Tibial artery (tissue), 4 donors: ENCODE measurements around the gene ZHX3.

ENCODE experiments used
- DNase-seq, 2 donors: peaks; one replicate each; pipeline ENCODE4 v3.0.0-alpha.2; 2019
- H3K27ac ChIP-seq, 2 donors: fragments of 200-600 bp; sonication (generic) in 1 of 2; 1 replicate in 1 of 2; 2 replicates in 1 of 2; pipeline ENCODE4 v1.5.1; 2018 to 2019; ENCODE audit warnings: mild to moderate bottlenecking in 1 of 2
- H3K27me3 ChIP-seq, 2 donors: fragments of 200-600 bp; sonication (generic) in 1 of 2; one replicate each; pipeline versions ENCODE4 v1.5.1 to v1.6.0; 2016 to 2019
- H3K36me3 ChIP-seq, 3 donors: fragments of 200-600 bp; sonication (generic) in 2 of 3; one replicate each; pipeline ENCODE4 v1.5.1; 2016 to 2019; ENCODE audit warnings: mild to moderate bottlenecking in 2 of 3
- H3K4me1 ChIP-seq, 4 donors: fragments of 200-600 bp; sonication (generic) in 2 of 4; 1 replicate in 3 of 4; 2 replicates in 1 of 4; pipeline ENCODE4 v1.5.1; 2016 to 2019
- H3K4me3 ChIP-seq, 2 donors: fragments of 200-600 bp; sonication (generic) in 1 of 2; 1 replicate in 1 of 2; 2 replicates in 1 of 2; pipeline ENCODE4 v1.5.1; 2018 to 2019; ENCODE audit warnings: mild to moderate bottlenecking in 2 of 2
- H3K9me3 ChIP-seq, 3 donors: fragments of 200-600 bp; sonication (generic) in 1 of 3; one replicate each; pipeline ENCODE4 v1.5.1; 2016 to 2019
- intact Hi-C: fragments of 100-400 bp; cut with DNase I; formaldehyde crosslinking; loops from one replicate; pipeline ENCODE4 v1.15.0; 2023; ENCODE audit warnings: low total_unique reads
- TF ChIP-seq, protein P1 (sequence below), 2 experiments: fragments of 200-600 bp in 1 of 2; fragments of 450-650 bp in 1 of 2; IDR thresholded peaks; one replicate each; pipeline ENCODE4 v1.5.1; 2017 to 2019; ENCODE audit warnings: antibody characterized with exemption in 2 of 2, mild to moderate bottlenecking in 1 of 2, moderate library complexity in 1 of 2

The ZHX3 gene

DNA sequence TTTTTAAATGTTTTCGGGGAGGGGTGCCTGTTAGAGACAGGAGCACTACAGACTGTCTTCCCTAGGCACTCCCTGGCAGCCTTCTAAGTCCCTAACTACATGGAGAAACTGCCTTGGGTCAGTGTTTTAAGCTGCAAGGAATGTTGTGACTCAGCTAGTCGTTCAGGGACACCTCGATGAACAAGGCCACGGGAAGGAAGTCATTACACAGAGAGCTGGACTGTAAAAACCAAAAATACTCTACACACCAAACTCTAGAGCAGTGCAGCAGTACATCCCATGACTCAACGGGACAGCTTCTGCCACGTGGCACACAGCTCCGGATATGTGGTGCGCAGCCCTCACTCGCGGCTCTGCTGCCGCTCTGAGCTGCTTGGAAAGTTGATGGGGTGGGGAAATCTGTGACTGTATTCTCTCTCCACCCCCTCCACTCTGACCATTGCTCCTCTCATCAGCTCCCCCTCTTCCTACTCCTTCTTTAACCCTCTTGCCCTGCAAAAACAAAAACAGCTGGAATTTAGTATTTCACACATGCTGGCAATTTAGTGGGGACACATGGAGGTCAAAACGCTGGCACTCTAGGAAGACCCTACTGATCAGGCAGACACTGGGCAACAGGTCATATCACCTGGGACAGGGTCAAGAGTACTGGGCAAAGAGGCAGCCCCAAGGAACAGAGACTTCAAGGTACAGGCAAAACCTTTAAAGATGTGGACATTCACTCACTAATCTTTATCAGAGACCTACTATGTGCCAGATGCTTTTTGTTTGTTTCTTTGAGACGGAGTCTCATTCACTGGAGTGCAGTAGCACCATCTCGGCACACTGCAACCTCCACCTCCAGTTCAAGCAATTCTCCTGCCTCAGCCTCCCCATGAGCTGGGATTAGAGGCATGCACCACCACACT is 12.2 kb upstream of the ZHX3 start:
- Histone ChIP-seq H3K4me3 (no peak overlapping the region), H3K4me1 (peaks cover 0 to 21% (median 16%) of the 10 kb centered on the region in 4 donors), H3K9me3 (no peaks in the 10 kb centered on the region), H3K36me3 (no peaks in the 10 kb centered on the region), H3K27me3 (no peaks in the 10 kb centered on the region), H3K27ac (peak overlapping the region; percentile 73 to 77)
- intact Hi-C loops = loop anchor here (5.0 kb wide), 1 partner anchor 82 kb away; no protein-coding TSS in a partner anchor
- TF ChIP-seq, protein P1, sequence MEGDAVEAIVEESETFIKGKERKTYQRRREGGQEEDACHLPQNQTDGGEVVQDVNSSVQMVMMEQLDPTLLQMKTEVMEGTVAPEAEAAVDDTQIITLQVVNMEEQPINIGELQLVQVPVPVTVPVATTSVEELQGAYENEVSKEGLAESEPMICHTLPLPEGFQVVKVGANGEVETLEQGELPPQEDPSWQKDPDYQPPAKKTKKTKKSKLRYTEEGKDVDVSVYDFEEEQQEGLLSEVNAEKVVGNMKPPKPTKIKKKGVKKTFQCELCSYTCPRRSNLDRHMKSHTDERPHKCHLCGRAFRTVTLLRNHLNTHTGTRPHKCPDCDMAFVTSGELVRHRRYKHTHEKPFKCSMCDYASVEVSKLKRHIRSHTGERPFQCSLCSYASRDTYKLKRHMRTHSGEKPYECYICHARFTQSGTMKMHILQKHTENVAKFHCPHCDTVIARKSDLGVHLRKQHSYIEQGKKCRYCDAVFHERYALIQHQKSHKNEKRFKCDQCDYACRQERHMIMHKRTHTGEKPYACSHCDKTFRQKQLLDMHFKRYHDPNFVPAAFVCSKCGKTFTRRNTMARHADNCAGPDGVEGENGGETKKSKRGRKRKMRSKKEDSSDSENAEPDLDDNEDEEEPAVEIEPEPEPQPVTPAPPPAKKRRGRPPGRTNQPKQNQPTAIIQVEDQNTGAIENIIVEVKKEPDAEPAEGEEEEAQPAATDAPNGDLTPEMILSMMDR (IDR thresholded peaks at IDR 0.05) = no peak
- DNase-seq = peak; percentile 92 to 94

DNA sequence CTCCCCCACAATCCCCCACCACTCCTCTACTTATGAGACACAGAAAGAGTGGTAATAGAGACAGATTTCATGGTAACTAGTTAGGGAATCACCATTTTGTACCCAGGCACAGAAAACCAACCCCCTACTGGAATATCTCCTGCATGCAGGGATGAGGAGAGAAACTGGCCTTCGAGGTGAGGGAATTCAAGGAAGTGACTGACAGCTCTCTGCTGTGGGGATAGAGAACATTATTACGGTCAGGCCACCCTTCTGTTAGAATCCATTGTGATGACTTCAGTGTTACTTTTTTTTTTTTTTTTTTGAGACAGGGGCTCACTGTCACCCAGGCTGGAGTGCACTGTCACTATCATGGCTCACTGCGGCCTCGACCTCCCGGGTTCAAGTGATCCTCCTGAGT is 9.6 kb upstream of the ZHX3 start:
- no peak overlapping the region for H3K4me3 ChIP-seq
- peak overlapping the region in 1 of 2 donors; percentile 5 for H3K27ac ChIP-seq
- no peaks in the 10 kb centered on the region for H3K27me3 ChIP-seq
- DNase-seq = no peak
- TF ChIP-seq, protein P1 (IDR thresholded peaks at IDR 0.05) = no peak
- intact Hi-C loops = loop anchor here (5.0 kb wide), 1 partner anchor 80 kb away; no protein-coding TSS in a partner anchor
- H3K9me3 ChIP-seq = no peaks in the 10 kb centered on the region
- H3K4me1 ChIP-seq = peaks cover 0 to 21% (median 15%) of the 10 kb centered on the region in 4 donors
- no peaks in the 10 kb centered on the region for H3K36me3 ChIP-seq

DNA sequence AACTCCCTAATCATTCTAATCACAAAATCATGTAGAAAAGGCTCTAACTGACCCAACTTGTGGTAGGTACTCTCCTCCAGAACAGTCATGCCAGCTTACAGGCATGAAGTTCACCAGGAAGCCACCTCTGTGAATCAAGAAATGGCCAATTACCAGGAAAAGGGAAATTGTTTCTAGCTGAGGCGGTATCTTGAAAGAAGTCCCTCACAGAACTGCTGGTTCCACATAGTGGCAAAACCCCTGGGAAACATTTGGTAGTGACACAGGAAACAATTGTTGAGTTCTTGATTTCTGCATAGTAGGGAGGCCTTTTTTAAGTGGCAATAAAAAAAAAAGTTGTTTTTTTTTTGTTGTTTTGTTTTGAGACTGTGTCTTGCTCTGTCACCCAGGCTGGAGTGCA is 3.4 kb upstream of the ZHX3 start:
- no peaks in the 10 kb centered on the region for H3K27me3 ChIP-seq
- H3K4me1 ChIP-seq = peaks cover 0 to 15% (median 6%) of the 10 kb centered on the region in 4 donors
- DNase-seq = no peak
- no peaks in the 10 kb centered on the region for H3K9me3 ChIP-seq
- H3K4me3 ChIP-seq = no peak overlapping the region
- H3K36me3 ChIP-seq = no peaks in the 10 kb centered on the region
- H3K27ac ChIP-seq = no peak overlapping the region
- TF ChIP-seq, protein P1 (IDR thresholded peaks at IDR 0.05) = no peak
- intact Hi-C loops = no loop called here

DNA sequence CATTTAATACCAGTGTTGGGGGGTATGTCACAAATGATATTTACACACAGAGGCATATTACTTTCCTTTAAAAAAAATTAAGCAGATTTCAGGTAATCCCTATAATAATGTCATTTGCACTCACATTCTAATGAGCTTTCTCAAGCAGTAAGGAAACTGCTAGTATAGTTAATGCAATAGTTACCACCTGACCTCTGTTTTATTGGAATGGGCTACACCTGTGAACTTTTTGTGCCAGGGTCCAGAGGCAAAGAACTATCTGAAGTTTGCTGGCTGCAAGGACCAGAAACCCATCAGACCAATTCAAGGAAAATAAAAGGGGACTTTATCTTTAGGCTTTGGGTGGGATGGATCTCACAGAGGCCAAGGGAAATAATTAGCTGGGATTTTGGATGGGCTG is 2.9 kb upstream of the ZHX3 start:
- Histone ChIP-seq H3K27ac (no peak overlapping the region), H3K4me1 (peaks cover 0 to 20% (median 8%) of the 10 kb centered on the region in 4 donors), H3K27me3 (no peaks in the 10 kb centered on the region), H3K36me3 (no peaks in the 10 kb centered on the region), H3K4me3 (no peak overlapping the region), H3K9me3 (no peaks in the 10 kb centered on the region)
- intact Hi-C loops = no loop called here
- TF ChIP-seq, protein P1 (IDR thresholded peaks at IDR 0.05) = no peak
- DNase-seq = no peak

DNA sequence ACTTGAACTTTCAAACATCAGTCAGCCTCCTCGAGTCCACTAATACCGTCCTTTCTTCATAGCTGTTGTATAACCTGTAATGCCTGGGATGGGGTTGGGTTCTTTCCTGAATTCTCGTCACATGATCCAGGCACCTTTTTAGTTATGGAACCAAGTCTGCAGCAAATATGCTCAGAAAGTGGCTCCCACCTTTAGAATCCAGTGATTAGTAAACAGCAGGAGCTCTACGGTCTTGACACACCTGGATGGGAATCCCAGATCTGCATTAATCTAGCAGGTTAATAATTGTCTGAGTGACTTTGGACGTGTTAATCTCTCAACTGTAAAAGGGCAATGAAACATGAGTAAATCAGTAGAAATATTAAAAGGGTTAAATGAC is 729 bp upstream of the ZHX3 start:
- no peaks in the 10 kb centered on the region for H3K36me3 ChIP-seq
- TF ChIP-seq, protein P1 (IDR thresholded peaks at IDR 0.05) = no peak
- H3K4me1 ChIP-seq = peaks cover 0 to 39% (median 12%) of the 10 kb centered on the region in 4 donors
- H3K4me3 ChIP-seq = peak overlapping the region; percentile 87 to 89
- intact Hi-C loops = no loop called here
- no peaks in the 10 kb centered on the region for H3K27me3 ChIP-seq
- no peaks in the 10 kb centered on the region for H3K9me3 ChIP-seq
- DNase-seq = no peak
- peak overlapping the region; percentile 88 to 92 for H3K27ac ChIP-seq
